T-helper 22 cell (primary cell): ENCODE measurements around the gene ARHGEF19.

Source experiments
- DNase-seq: peaks from one replicate; pipeline ENCODE4 v3.0.0-alpha.2; 2020; ENCODE audit warnings: low read depth

The ARHGEF19 gene

DNA sequence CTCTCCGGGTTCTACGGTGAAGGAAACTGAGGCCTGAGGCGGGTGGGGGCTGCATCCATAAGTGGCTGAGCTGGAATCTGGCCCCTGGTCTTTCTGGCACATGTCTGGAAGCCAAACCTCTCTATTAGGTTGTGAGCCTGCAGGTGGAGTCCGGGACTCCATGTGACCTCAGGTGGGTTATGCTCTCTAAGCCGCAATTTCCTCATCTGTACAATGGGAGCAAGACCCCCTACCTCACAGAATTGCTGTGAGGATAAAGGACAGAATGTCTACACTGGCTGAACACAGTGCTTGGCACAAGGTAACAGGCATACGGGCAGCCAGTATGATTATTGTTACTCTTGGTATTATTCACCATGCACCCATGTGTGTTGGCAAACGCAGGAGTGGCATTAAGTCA is 63.3 kb downstream of the ARHGEF19 start:
- no peak for DNase-seq

- DNase-seq = no peak
These were observed 63.9 kb downstream of the ARHGEF19 start for GRCh38 chr1:16148329-16149092.
